HS-27A (cell line): ENCODE data around the gene PTGDS.

Experiments
- DNase-seq: peaks from one replicate; pipeline ENCODE4 v3.0.0-alpha.2; 2012; ENCODE audit warnings: low read depth, missing footprints

Gene PTGDS

GRCh38 chr9:137009217-137009616 is 31.9 kb downstream of the PTGDS start:
- no peak for DNase-seq

DNA sequence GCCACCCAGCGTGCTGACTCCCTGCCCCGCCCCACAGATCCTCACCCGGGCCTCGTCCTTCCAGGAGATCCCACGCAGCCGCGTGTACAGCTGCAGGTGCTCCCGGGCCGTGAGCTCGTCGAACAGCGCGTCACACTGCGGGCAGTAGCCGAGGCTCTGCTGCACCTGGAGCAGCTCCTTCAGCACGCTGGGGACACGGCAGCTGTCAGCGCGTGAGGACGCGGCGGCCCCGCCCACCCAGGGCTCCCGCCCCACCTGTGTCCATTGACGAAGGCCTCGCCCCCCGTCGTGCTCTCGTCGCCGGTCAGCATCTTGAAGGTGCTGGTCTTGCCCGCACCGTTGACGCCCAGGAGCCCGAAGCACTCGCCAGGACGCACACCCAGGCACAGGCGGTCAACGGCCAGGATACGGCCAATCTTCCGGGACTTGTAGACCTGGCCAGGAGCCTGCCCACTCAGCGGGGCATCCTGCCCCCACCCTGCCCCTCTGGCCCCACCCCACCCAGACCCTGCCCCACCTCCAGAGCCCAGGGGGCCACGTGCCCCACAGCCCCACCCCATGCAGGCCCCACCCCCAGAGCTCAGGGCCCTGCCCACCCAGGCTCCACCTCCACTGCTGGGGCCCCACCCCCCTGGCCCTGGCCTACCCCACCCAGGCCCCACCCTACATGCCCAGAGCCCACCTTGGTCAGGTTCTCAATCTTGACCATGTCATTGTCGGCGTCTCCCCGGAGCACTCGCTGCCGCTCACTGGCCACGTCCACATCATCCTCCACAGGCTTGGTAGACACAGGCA is 32.8 kb downstream of the PTGDS start:
- DNase-seq, result no peak

GRCh38 chr9:137011156-137011555 is 33.9 kb downstream of the PTGDS start:
- no peak for DNase-seq

DNA sequence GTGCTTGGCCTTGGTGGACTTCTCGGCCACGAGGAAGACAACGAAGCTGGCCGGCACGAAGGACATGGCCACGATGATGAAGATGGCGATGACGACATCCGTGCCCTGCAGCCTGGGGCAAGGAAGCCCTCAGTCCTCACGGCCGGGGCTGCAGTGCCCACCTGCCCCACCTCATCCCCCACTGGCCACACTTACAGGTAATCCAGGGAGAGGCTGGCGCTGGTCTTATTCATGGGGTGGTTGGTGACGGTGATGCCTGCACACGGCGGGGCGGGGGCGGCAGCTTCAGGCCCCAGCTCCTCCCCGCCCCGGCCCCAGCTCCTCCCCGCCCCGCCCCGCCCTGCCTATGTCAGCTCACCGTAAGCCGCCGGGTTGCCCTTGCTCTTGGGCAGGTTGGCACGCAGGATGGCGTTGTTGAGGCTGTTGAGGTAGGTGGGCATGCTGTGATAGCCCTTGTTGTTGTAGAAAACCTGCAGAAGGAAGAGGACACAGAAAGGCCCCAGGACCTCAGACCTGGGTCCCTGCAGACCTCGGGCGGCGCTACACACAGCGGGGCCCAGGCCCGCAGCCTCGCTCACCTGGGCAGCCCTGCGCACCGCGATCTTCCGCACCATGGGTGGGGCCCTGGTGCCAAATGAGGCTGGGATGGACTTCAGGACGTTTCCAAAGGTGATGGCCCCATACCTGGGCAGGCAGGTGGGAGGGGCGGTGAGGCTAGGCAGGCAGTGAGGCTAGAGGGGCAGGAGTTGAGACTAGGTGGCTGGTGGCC is 34.8 kb downstream of the PTGDS start:
- no peak for DNase-seq

- DNase-seq, result no peak
Observed at GRCh38 chr9:137012694-137013570, 35.6 kb downstream of the PTGDS start.

DNA sequence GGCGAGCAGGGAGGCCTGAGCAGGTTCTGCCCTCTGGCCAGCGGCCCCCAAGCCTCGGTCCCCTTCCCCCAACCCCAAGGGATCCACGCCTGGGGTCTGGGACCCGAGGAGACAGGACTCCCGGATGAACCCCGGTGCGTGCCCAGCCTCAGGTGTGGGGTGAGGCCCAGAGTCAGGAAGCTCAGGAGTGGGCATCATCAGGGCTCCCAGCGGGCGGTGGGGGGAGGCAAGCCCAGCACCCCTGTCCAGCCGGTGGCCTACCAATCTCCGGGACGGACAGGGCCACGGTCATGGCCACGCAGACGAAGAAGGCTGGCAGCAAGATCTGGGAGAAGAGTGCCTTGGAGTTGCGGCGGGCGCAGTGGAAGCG is 36.3 kb downstream of the PTGDS start:
- no peak for DNase-seq

DNA sequence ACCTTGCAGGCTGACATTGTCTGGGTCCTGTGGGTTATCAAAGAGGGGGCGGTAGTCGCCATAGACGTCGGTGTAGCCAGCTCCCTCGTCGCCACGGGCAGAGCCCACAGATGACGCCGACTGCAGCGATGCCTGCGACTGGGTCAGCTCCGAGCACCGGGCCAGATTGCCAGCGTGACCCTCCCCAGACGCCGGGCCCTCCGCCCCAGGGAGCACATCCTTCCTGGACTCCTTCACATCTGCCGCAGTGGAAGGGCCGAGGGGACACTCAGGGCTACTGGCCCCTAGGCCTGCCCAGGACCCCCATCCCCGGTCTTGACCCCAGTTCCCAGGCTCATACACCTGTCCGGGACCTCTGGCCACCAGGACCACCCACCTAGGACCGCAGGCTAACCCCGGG is 36.9 kb downstream of the PTGDS start:
- no peak for DNase-seq

- no peak for DNase-seq
Observed at GRCh38 chr9:137014776-137015539, 37.7 kb downstream of the PTGDS start.

DNA sequence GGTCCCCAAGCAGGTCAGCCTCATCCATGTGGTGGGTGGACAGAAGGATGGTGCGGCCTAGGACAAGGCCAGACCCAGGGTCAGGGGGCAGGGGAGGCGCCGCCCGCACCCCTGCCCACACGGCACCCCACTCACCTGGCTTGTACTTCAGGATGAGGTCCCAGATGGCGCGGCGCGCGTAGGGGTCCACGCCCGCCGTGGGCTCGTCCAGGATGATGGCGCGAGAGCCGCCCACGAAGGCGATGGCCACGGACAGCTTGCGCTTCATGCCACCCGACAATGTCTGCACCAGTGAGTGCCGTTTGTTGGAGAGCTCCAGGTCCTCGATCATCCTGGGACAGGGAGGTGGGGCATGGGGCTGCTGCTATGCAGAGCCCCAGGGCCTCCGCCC is 38.2 kb downstream of the PTGDS start:
- DNase-seq, result no peak

DNA sequence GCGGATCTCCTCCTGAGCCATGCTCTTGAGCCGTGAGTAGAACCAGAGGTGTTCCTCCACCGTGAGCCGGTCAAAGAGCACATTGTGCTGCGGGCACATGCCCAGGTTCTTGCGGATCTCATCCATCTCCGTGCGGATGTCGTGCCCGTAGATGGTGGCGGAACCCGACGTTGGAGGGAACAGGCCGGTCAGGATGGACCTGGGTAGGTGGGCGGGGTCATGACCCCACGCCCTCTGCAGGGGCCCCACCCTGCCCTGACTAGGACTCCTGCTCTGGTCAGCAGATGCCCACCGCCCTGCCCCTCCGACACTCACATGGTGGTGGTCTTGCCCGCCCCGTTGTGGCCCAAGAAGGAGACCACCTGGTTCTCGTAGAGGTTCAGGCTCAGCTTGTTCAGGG is 38.7 kb downstream of the PTGDS start:
- no peak for DNase-seq

GRCh38 chr9:137016436-137016835 is 39.1 kb downstream of the PTGDS start:
- no peak for DNase-seq

DNA sequence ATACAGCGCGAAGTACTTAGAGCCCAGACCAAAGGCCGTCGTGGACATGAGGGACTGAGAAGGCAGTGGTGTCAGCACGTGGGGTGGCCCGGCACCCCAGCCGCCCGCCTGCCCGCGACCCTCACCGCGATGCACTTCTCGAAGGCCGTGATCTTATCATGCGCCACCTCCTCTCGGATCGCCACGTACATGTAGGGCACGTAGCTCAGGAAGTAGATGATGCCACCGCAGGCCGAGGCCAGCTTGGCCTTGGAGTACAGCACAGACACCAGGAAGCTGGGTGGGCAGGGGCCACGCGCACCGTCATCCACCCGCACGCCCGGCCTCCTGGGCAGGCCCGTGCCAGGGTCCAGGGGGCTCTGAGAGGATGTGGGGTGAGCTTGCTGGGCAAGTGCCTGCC is 39.8 kb downstream of the PTGDS start:
- no peak for DNase-seq

DNA sequence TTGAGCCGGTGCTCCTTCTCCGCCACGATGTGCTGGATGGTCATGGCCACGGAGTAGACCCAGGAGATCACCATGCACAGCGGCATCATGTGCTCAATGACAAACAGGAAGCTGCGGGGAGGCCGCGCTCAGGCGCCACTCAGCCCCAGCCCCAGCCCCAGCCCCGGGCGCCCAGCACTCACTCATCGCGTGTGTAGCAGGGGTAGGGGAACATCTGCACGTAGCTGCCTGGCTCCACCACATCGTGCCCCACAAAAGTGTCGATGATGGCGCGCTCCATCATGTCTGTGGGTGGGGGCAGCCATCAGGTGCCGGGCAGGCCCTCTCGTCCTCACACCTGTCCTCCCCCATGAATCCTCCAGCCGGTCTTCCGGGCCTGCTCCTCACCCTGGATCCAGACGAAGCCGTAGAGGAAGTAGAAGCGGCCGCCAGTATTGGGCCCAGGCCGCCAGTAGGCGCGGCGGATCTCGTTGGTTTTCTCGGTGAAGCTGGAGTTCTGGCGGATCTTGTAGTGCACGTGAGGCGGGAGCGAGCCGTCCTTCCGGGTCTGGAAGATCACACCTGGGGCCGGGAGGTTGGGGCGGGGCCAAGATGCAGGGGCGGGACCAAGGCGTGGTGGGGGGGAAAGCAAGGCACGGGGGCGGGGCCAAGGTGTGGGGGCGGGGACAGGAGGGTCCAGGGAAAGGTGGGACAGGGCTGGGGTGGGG is 40.6 kb downstream of the PTGDS start:
- no peak for DNase-seq

DNA sequence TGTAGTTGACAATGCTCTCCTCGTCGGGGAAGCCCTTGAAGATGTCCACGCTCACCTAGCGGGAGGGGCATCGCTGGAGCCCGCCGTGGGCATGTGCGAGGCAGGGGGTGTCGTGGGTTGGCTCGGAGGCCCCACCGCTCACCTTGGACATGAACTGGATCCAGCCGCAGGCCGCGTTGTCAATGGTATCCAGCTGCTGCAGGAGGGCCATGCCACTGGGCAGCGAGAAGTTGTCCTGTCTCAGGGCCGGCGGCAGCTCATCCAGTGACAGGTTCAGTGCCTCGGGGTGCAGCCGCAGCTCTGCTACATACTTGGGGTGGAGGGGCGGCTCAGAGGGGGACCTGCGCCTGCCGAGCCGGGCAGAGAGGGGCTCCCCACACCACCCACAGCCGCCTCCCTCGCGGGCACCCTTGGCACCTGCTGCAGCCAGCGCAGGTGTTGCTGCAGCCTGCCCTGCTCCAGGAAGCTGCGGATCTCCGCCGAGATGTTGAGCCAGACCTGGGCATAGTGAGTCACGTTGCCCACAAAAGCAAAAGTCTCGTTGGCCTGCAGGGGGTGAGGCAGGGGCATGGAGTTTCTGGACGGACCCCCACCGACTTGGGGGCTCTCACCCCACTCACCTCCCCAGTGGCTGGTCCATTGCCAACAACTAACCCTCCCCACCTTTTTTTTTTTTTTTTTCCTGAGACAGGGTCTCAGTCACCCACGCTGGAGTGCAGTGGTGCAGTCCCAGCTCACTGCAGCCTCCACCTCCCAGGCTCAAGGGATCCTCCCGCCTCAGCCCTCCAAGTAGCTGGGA is 41.7 kb downstream of the PTGDS start:
- no peak for DNase-seq

DNA sequence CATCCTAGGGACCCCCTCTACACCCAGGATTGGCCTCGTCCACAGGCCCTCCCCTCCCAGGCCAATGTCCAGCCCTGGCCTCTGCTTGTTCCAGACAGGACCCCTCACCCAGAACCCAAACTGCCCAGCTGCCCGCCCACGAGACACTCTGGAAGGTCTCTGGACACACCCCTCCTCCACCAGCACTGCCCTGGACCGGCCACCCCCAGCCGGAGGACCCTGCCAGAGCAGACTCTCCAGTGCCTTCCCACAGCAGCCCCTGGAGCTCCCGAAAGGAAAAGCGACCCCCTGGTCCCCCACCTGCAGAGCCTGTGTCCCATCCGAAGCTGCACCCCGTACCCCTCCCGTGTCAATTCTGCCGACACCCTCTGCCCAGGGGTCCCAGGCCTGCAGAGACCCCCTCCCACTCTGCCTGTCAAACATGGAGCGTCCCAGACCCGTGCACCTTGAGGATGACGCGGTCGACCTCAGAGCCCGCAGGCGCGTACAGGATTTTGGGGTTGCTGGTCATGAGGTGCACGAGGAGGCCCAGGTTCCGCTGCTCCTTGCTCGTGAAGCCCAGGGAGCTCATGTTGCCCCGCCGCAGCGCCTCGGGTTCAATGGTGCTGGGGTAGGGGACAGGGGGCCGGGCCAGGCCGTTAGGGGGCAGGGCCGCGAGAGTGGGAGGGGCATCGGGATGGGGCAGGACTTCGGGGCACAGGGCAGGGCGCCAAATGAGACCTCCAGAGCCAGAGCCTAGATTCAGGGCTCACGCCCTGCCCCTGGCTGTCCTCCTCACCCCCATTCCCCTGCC is 42.8 kb downstream of the PTGDS start:
- DNase-seq, result no peak

DNA sequence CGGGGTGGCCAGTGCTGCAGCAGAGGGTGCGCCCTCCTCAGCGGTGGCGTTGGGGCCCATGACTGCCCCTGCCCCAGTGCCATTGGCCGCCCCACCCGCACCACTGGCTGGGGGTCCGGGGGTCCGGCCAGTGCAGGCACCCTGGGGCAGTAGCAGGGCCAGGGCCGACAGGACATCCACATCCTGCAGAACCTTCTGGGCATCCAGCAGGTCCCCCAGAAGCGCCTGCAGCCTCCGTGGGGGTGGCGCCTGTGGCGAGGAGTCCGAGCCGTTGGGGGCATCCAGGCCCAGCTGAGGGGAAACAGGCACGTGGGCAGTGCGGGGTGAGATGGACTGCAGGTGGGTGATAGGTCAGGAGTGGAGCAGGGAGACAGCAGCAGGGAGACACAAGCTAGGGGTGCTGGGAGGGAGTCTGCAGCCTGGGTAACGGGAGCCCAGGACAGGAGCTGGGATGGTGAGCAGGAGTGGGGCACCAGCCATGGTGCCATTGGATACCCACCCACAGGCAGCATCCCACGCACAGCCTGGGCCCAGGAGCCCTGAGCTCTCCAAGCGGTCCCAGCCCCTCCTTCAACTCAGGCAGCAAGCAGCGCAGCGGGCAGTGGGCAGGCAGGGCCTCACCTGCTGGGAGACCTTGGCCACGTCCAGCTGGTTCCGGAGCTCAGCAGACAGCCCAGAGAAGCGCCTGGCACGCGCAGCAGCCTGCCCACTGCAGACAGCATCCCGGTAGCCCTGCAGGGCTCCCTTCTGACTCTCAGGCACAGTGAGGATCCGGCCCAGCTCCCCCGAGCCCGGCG is 43.7 kb downstream of the PTGDS start:
- no peak for DNase-seq

- no peak for DNase-seq
Observed at GRCh38 chr9:137021568-137021978, 44.3 kb downstream of the PTGDS start.

GRCh38 chr9:137021979-137022661 is 44.8 kb downstream of the PTGDS start:
- no peak for DNase-seq
